ENCODE results near the gene C1orf35. TPM values are rescaled to one million over a fixed set of nuclear protein-coding genes. Genes with fewer than 3 reads are reported as not detected.

The C1orf35 gene
- total and polyA plus RNA-seq, 9 of the 15 experiments (the other 6 are each of a cell fraction or from before 2014, with no cell fraction given) = 3.2 to 48.7 (median 12.5) TPM

- intact Hi-C loops (cut with micrococcal nuclease) = no loop called here
- ATAC-seq = peak; percentile 78
- CTCF ChIA-PET (ENCODE audit: low intra/inter-chr PET ratio) = no interaction called here
- TF ChIP-seq RNF219 (CRISPR knock-in tag; IDR thresholded peaks at IDR 0.05) = no peak
- no peak for TF ChIP-seq TSC22D4 (tag; IDR thresholded peaks at IDR 0.05)
- TF ChIP-seq, protein P1, sequence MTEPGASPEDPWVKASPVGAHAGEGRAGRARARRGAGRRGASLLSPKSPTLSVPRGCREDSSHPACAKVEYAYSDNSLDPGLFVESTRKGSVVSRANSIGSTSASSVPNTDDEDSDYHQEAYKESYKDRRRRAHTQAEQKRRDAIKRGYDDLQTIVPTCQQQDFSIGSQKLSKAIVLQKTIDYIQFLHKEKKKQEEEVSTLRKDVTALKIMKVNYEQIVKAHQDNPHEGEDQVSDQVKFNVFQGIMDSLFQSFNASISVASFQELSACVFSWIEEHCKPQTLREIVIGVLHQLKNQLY (CRISPR knock-in tag; conservative IDR thresholded peaks at IDR 0.05) = no peak
- TF ChIP-seq CBX8 (IDR thresholded peaks at IDR 0.05; ENCODE audit: borderline replicate concordance, extremely low read depth, low read depth, low read length, poor library complexity, severe bottlenecking) = no peak
- no peak for TF ChIP-seq BMI1 (IDR thresholded peaks at IDR 0.05; ENCODE audit: low read length)
- no peak for TF ChIP-seq NR2C2 (CRISPR knock-in tag; IDR thresholded peaks at IDR 0.05)
- peak; percentile 51; the same call in 1 of the 2 replicates for TF ChIP-seq NR2C2 (tag; IDR thresholded peaks at IDR 0.05)
- no peak for TF ChIP-seq ZNF232 (CRISPR knock-in tag; IDR thresholded peaks at IDR 0.05)
- no peak for TF ChIP-seq CBX1 (IDR thresholded peaks at IDR 0.05; ENCODE audit: low read depth)
- TF ChIP-seq MYC (IDR thresholded peaks at IDR 0.05; ENCODE audit: low read depth, low read length) = no peak
- TF ChIP-seq MYC (CRISPR knock-in tag; IDR thresholded peaks at IDR 0.05; ENCODE audit: borderline replicate concordance, low read depth) = no peak
- TF ChIP-seq ZBTB2 (IDR thresholded peaks at IDR 0.05) = no peak
- TF ChIP-seq, protein P2, sequence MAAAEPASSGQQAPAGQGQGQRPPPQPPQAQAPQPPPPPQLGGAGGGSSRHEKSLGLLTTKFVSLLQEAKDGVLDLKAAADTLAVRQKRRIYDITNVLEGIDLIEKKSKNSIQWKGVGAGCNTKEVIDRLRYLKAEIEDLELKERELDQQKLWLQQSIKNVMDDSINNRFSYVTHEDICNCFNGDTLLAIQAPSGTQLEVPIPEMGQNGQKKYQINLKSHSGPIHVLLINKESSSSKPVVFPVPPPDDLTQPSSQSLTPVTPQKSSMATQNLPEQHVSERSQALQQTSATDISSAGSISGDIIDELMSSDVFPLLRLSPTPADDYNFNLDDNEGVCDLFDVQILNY (CRISPR knock-in tag; IDR thresholded peaks at IDR 0.05) = no peak
- TF ChIP-seq NR2C1 (IDR thresholded peaks at IDR 0.05) = no peak
- TF ChIP-seq NR2C1 (tag; IDR thresholded peaks at IDR 0.05) = 0 out of 2 replicates have a peak, but pooled peaks have one; percentile 26
- no peak for TF ChIP-seq ZC3H11A (IDR thresholded peaks at IDR 0.05; ENCODE audit: low read depth, low read length)
These were observed 19.9 kb upstream of the C1orf35 start for GRCh38 chr1:228122921-228123441.

More at GRCh38 chr1:228122921-228123441, 19.9 kb upstream of the C1orf35 start:
- FAIRE-seq (no peak), DNase-seq (ENCODE audit: extremely low read depth in 1 of 4, low spot score in 3 of 4) (peak in 2 of 4 experiments; percentile 33 to 35)
- H4K20me1 ChIP-seq (replicated peaks; ENCODE audit: control insufficient read depth, insufficient read depth, low read length) = no peaks in the 10 kb centered on the region
- H3K9me1 ChIP-seq (ENCODE audit: control insufficient read depth, insufficient read depth, low read length) = no peaks in the 10 kb centered on the region
- WGBS (ENCODE audit: insufficient coverage, low coverage, missing lambda C conversion rate) = 17% methylated on average over 1 of the region's 1 CpG
- H2AFZ ChIP-seq (ENCODE audit: low read depth, low read length) = no peak overlapping the region
- in situ Hi-C loops (cut with MboI) = no loop called here
- POLR2A ChIA-PET = interaction anchor here (1.0 to 2.3 kb wide), 5 partner anchors 8 to 17 kb away, joined by 3 to 10 read pairs (median 3); partner anchors contain the start of gene GUK1
- H3K4me1 ChIP-seq (replicated peaks in 1 of 2; ENCODE audit: control insufficient read depth in 2 of 2, insufficient read depth in 2 of 2, low read length in 2 of 2) = peaks cover 0 to 3% of the 10 kb centered on the region in 2 experiments; a peak in 2 of 5 replicates
- H3K4me2 ChIP-seq (ENCODE audit: insufficient read depth, low read length) = no peak overlapping the region
- no peak overlapping the region for H3K4me3 ChIP-seq
- no peaks in the 10 kb centered on the region for H3K9me3 ChIP-seq (replicated peaks; ENCODE audit: control insufficient read depth, insufficient read depth, low read depth, low read length)
- H3K27ac ChIP-seq (ENCODE audit: extremely low read depth, low read depth, low read length) = no peak overlapping the region
- no peak overlapping the region for H3K9ac ChIP-seq (ENCODE audit: insufficient read depth in 1 of 2, low read depth in 2 of 2, low read length in 2 of 2)
- no peaks in the 10 kb centered on the region for H3K27me3 ChIP-seq (ENCODE audit: control insufficient read depth in 2 of 2, insufficient read depth in 2 of 2, low read length in 2 of 2)
- no peaks in the 10 kb centered on the region for H3K79me2 ChIP-seq (ENCODE audit: control insufficient read depth, insufficient read depth, low read length)
- no TSS peak for BruUV-seq (replicated peaks)
- H3K36me3 ChIP-seq (ENCODE audit: control insufficient read depth, insufficient read depth, low read length) = no peaks in the 10 kb centered on the region
